SH-SY5Y (cell line): ENCODE data around the gene FUZ.

Source experiments
- GATA2 ChIP-seq: IDR thresholded peaks from 2 replicates; pipeline ENCODE4 v1.6.1; 2011; ENCODE audit warnings: mild to moderate bottlenecking, low read depth, low read length
- GATA3 ChIP-seq: IDR thresholded peaks from 2 replicates; pipeline ENCODE4 v1.6.1; 2011; ENCODE audit warnings: low read depth, mild to moderate bottlenecking, low read length, moderate library complexity

Gene FUZ

GRCh38 chr19:49761249-49761624, 51.9 kb downstream of the FUZ start:
- no peak for TF ChIP-seq GATA3
- TF ChIP-seq GATA2 = no peak

GRCh38 chr19:49758292-49758691, 54.8 kb downstream of the FUZ start:
- TF ChIP-seq GATA3 (no peak), GATA2 (no peak)
